HCT116 (cell line): ENCODE measurements around the gene ALDH4A1. TPM values are rescaled to one million over a fixed set of nuclear protein-coding genes. Genes with fewer than 3 reads are reported as not detected.

Experiments used
- ATAC-seq: fragments of 200-7000 bp; cut with Tn5 transposase; 2 replicates; pipeline ENCODE4 v1.9.1; 2020; ENCODE audit warnings: mild to moderate bottlenecking, moderate library complexity
- BruUV-seq: library from RNA; stranded (reverse); fragments of 400-500 nt; replicated peaks from 2 replicates; lab custom pipeline; 2021; lab: Mats Ljungman, UMichigan
- CTCF ChIA-PET: fragments of 300-600 bp; sonication (Branson Sonifier 250); formaldehyde crosslinking; loops from one replicate; lab custom pipeline; 2021; ENCODE audit warnings: antibody characterized with exemption; lab: Charles Lee
- POLR2A ChIA-PET: fragments of 300-600, 350-600 bp; sonication (Branson Sonifier 250); formaldehyde crosslinking; loops from one replicate; lab custom pipeline; 2021; ENCODE audit warnings: antibody characterized with exemption; lab: Charles Lee
- RAD21 ChIA-PET, 2 experiments: fragments of 300-600 bp; sonication (Branson Sonifier 250); formaldehyde crosslinking; loops; one replicate each; lab custom pipeline; 2023; ENCODE audit warnings: low total read pairs in 2 of 2; ENCODE audit not compliant: uncharacterized antibody in 2 of 2, unreplicated experiment in 2 of 2, low non-redundant PET in 1 of 2; lab: Charles Lee
- DNase-seq: peaks from one replicate; pipeline ENCODE4 v3.0.0-alpha.2; 2010; ENCODE audit warnings: low read depth, low spot score
- H2AFZ ChIP-seq: fragments of 200-600 bp; shearing (Covaris generic), sonication (generic); 2 replicates; pipeline ENCODE4 v1.6.1; 2017; ENCODE audit warnings: low read depth, mixed run types, mixed read lengths, antibody characterized with exemption, low read length; ENCODE audit not compliant: poor library complexity, severe bottlenecking
- H3K27ac ChIP-seq: 2 replicates; pipeline ENCODE4 v1.5.1; 2012; ENCODE audit warnings: low read depth, low read length
- H3K27me3 ChIP-seq: fragments of 200-600 bp; sonication (generic); 2 replicates; pipeline ENCODE4 v1.6.1; 2016; ENCODE audit warnings: mixed run types, low read length, mixed read lengths; ENCODE audit not compliant: insufficient read depth
- H3K36me3 ChIP-seq, 2 experiments: fragments of 200-500 bp in 1 of 2; fragments of 200-600 bp in 1 of 2; sonication (Bioruptor generic) in 1 of 2; sonication (generic) in 1 of 2; 2 replicates each; pipeline versions ENCODE4 v1.5.1 to v1.6.1; 2014 to 2016; ENCODE audit warnings: low read length in 2 of 2, inconsistent platforms in 1 of 2, mixed read lengths in 1 of 2, mixed run types in 1 of 2; ENCODE audit not compliant: insufficient read depth in 2 of 2, control insufficient read depth in 1 of 2
- H3K4me1 ChIP-seq, 2 experiments: fragments of 200-600 bp in 1 of 2; sonication (generic) in 1 of 2; 2 replicates each; pipeline versions ENCODE4 v1.5.1 to v1.6.1; 2012 to 2017; ENCODE audit warnings: low read length in 2 of 2, inconsistent platforms in 1 of 2, mild to moderate bottlenecking in 1 of 2, mixed read lengths in 1 of 2, mixed run types in 1 of 2, moderate library complexity in 1 of 2; ENCODE audit not compliant: insufficient read depth in 2 of 2, control insufficient read depth in 1 of 2
- H3K4me2 ChIP-seq: fragments of 200-600 bp; sonication (generic); 2 replicates; pipeline ENCODE4 v1.6.1; 2017; ENCODE audit warnings: mixed run types, low read length, mixed read lengths
- H3K4me3 ChIP-seq, 2 experiments: fragments of 200-600 bp in 1 of 2; sonication (generic) in 1 of 2; replicated peaks in 1 of 2; 2 replicates each; pipeline ENCODE4 v1.5.1; 2011 to 2016; ENCODE audit warnings: low read length in 2 of 2, control low read depth in 1 of 2, low read depth in 1 of 2, mild to moderate bottlenecking in 1 of 2, mixed read lengths in 1 of 2, mixed run types in 1 of 2
- H3K79me2 ChIP-seq: fragments of 200-600 bp; sonication (generic); 2 replicates; pipeline ENCODE4 v1.6.1; 2017; ENCODE audit warnings: mild to moderate bottlenecking, mixed run types, low read length, moderate library complexity, mixed read lengths; ENCODE audit not compliant: insufficient read depth
- H3K9ac ChIP-seq: fragments of 200-600 bp; sonication (generic); 2 replicates; pipeline ENCODE4 v1.6.1; 2016; ENCODE audit warnings: low read length, mixed read lengths
- H3K9me2 ChIP-seq: fragments of 200-600 bp; sonication (generic), shearing (Covaris generic); 2 replicates; pipeline ENCODE4 v1.6.1; 2017; ENCODE audit warnings: mixed run types, mild to moderate bottlenecking, moderate library complexity; ENCODE audit not compliant: insufficient read depth
- H3K9me3 ChIP-seq, 2 experiments: fragments of 200-500 bp in 1 of 2; fragments of 200-600 bp in 1 of 2; sonication (Bioruptor generic) in 1 of 2; sonication (generic) in 1 of 2; 2 replicates each; pipeline ENCODE4 v1.6.1; 2014 to 2017; ENCODE audit warnings: low read length in 2 of 2, mixed read lengths in 2 of 2, inconsistent platforms in 1 of 2, low read depth in 1 of 2, mild to moderate bottlenecking in 1 of 2, mixed run types in 1 of 2, moderate library complexity in 1 of 2; ENCODE audit not compliant: control insufficient read depth in 1 of 2, insufficient read depth in 1 of 2
- H4K20me1 ChIP-seq: fragments of 200-600 bp; sonication (generic), shearing (Covaris generic); 2 replicates; pipeline ENCODE4 v1.6.1; 2017; ENCODE audit warnings: mixed run types, mild to moderate bottlenecking, moderate library complexity; ENCODE audit not compliant: insufficient read depth
- ATF3 ChIP-seq: IDR thresholded peaks from 2 replicates; pipeline ENCODE4 v1.6.1; 2012
- CBX3 ChIP-seq: IDR thresholded peaks from 2 replicates; pipeline ENCODE4 v1.6.1; 2012; ENCODE audit warnings: low read depth
- CEBPB ChIP-seq: IDR thresholded peaks from 2 replicates; pipeline ENCODE4 v1.6.1; 2012; ENCODE audit warnings: low read depth
- CTCF ChIP-seq, 3 experiments: fragments of 200-600 bp in 1 of 3; sonication (generic) in 1 of 3; IDR thresholded peaks in 2 of 3; conservative IDR thresholded peaks in 1 of 3; 2 replicates each; pipeline ENCODE4 v1.5.1; 2012 to 2017; ENCODE audit warnings: low read depth in 2 of 3, low read length in 2 of 3, antibody characterized with exemption in 1 of 3, borderline replicate concordance in 1 of 3, control low read depth in 1 of 3, mild to moderate bottlenecking in 1 of 3, mixed read lengths in 1 of 3, mixed run types in 1 of 3, moderate library complexity in 1 of 3; ENCODE audit not compliant: insufficient read depth in 1 of 3
- EGR1 ChIP-seq: IDR thresholded peaks from 2 replicates; pipeline ENCODE4 v1.6.1; 2012; ENCODE audit warnings: low read depth
- ELF1 ChIP-seq: IDR thresholded peaks from 2 replicates; pipeline ENCODE4 v1.6.1; 2012; ENCODE audit warnings: low read depth, borderline replicate concordance
- EZH2 ChIP-seq: fragments of 200-600 bp; sonication (generic); IDR thresholded peaks from 2 replicates; pipeline ENCODE4 v1.6.1; 2017; ENCODE audit warnings: antibody characterized with exemption, mixed run types
- FOSL1 ChIP-seq: IDR thresholded peaks from 2 replicates; pipeline ENCODE4 v1.6.1; 2012; ENCODE audit warnings: low read depth
- MAX ChIP-seq: IDR thresholded peaks from 2 replicates; pipeline ENCODE4 v1.6.1; 2012
- POLR2A ChIP-seq: IDR thresholded peaks from 2 replicates; pipeline ENCODE4 v1.7.0; 2011; ENCODE audit warnings: borderline replicate concordance; ENCODE audit not compliant: insufficient read depth, insufficient read length; ENCODE audit errors: extremely low read depth
- REST ChIP-seq: IDR thresholded peaks from 2 replicates; pipeline ENCODE4 v1.6.1; 2012; ENCODE audit warnings: low read depth
- SIN3A ChIP-seq: IDR thresholded peaks from 2 replicates; pipeline ENCODE4 v1.6.1; 2012; ENCODE audit warnings: low read depth
- SP1 ChIP-seq: IDR thresholded peaks from 2 replicates; pipeline ENCODE4 v1.6.1; 2012; ENCODE audit warnings: low read depth
- SRF ChIP-seq: IDR thresholded peaks from 2 replicates; pipeline ENCODE4 v1.6.1; 2012; ENCODE audit warnings: low read depth
- TCF7L2 ChIP-seq: IDR thresholded peaks from 2 replicates; pipeline ENCODE4 v1.7.0; 2011; ENCODE audit warnings: borderline replicate concordance, inconsistent platforms; ENCODE audit not compliant: insufficient read depth, insufficient read length; ENCODE audit errors: extremely low read depth
- YY1 ChIP-seq: IDR thresholded peaks from 2 replicates; pipeline ENCODE4 v1.6.1; 2011; ENCODE audit warnings: low read length, low read depth, moderate library complexity, mild to moderate bottlenecking; ENCODE audit not compliant: insufficient replicate concordance; ENCODE audit errors: extremely low read depth
- ZBTB33 ChIP-seq: IDR thresholded peaks from 2 replicates; pipeline ENCODE4 v1.6.1; 2011; ENCODE audit warnings: mild to moderate bottlenecking, low read length, moderate library complexity; ENCODE audit not compliant: insufficient replicate concordance; ENCODE audit errors: extremely low read depth
- ZFX ChIP-seq: fragments of 450-650 bp; IDR thresholded peaks from 2 replicates; pipeline ENCODE4 v1.6.1; 2017
- ZNF274 ChIP-seq: fragments of 200-500 bp; sonication (Bioruptor generic); IDR thresholded peaks from 2 replicates; pipeline ENCODE4 v1.6.1; 2014; ENCODE audit warnings: mild to moderate bottlenecking, low read depth, low read length, inconsistent platforms
- intact Hi-C: fragments of 100-400 bp; cut with micrococcal nuclease; formaldehyde crosslinking; loops from 2 replicates; pipeline ENCODE4 v1.10.0; 2022
- total RNA-seq: library from RNA; stranded (reverse); gene quantifications from one replicate; pipeline ENCODE4 v1.2.1, GENCODE V29; 2021; ENCODE audit not compliant: unreplicated experiment

Gene ALDH4A1
- total RNA-seq, 1 experiment from 2014 or later, result 12.6 TPM

- no peak for DNase-seq
- TF ChIP-seq YY1, result no peak
- no peak for TF ChIP-seq ZFX
- no peak for TF ChIP-seq CEBPB
- TF ChIP-seq CTCF (IDR thresholded peaks at IDR 0.05 in 2 of 3, conservative IDR thresholded peaks at IDR 0.05 in 1 of 3; ENCODE audit: borderline replicate concordance in 1 of 3, insufficient read depth in 1 of 3, low read depth in 2 of 3, low read length in 2 of 3), result no peak
- TF ChIP-seq MAX, result no peak
- TF ChIP-seq FOSL1, result no peak
- TF ChIP-seq TCF7L2, result no peak
- no peak for TF ChIP-seq SIN3A
- no peak for TF ChIP-seq REST
- no peak for TF ChIP-seq SP1
- TF ChIP-seq POLR2A, result no peak
- no peak for TF ChIP-seq CBX3
- no peak for TF ChIP-seq ZNF274
- TF ChIP-seq EGR1, result no peak
- no peak for TF ChIP-seq ZBTB33
- TF ChIP-seq ELF1, result no peak
- TF ChIP-seq ATF3, result no peak
- no peak for TF ChIP-seq EZH2
- no peak for TF ChIP-seq SRF
- TF ChIP-seq, all 23 proteins: peak for 0
- Histone ChIP-seq H3K79me2 (peaks cover 68% of the 10 kb centered on the region), H3K36me3 (no peaks in the 10 kb centered on the region), H3K27me3 (no peaks in the 10 kb centered on the region), H3K4me1 (peaks cover 42 to 65% of the 10 kb centered on the region in 2 experiments), H4K20me1 (no peaks in the 10 kb centered on the region), H3K4me2 (no peak overlapping the region), H3K9ac (no peak overlapping the region), H3K27ac (no peak overlapping the region), H3K4me3 (no peak overlapping the region), H3K9me3 (no peaks in the 10 kb centered on the region), H3K9me2 (no peaks in the 10 kb centered on the region), H2AFZ (no peak overlapping the region)
- ATAC-seq, result no peak
- ChIA-PET CTCF (interaction anchor here (2.1 kb wide), 1 partner anchor 11 kb away, joined by 14 read pairs; no protein-coding TSS in a partner anchor), RAD21 (no interaction called here), POLR2A (no interaction called here)
- intact Hi-C loops, result no loop called here
- no TSS peak for BruUV-seq
Measured at GRCh38 chr1:18923756-18924211, 21.4 kb upstream of the ALDH4A1 start.
